Body of pancreas (tissue), 4 donors: ENCODE measurements around the gene RRN3.
"Not testable (repeated sequence)": the region's sequence is repeated elsewhere in the genome, so short reads cannot be mapped to it uniquely, and the experiment has no call there.

ENCODE experiments used
- CTCF ChIP-seq, 7 experiments: fragments of 450-650 bp in 4 of 7; fragments of 200-600 bp in 3 of 7; sonication (generic) in 3 of 7; IDR thresholded peaks; one replicate each; pipeline ENCODE4 v1.5.1; 2016 to 2019; ENCODE audit warnings: antibody characterized with exemption in 7 of 7
- POLR2A ChIP-seq, 3 donors: fragments of 450-650 bp; IDR thresholded peaks; one replicate each; pipeline ENCODE4 v1.6.1; 2016; ENCODE audit warnings: antibody characterized with exemption in 3 of 3, mild to moderate bottlenecking in 2 of 3

- not testable (repeated sequence) for TF ChIP-seq POLR2A, CTCF (IDR thresholded peaks at IDR 0.05)
These were observed 27.4 kb downstream of the RRN3 start for GRCh38 chr16:15066690-15067089.
